H9 (cell line): Measurements from ENCODE around the gene PTH2R. TPM values are rescaled to one million over a fixed set of nuclear protein-coding genes. Genes with fewer than 3 reads are reported as not detected.
"Not testable (repeated sequence)": the region's sequence is repeated elsewhere in the genome, so short reads cannot be mapped to it uniquely, and the experiment has no call there.

ENCODE experiments used
- DNase-seq: peaks from one replicate; pipeline ENCODE4 v3.0.0-alpha.2; 2017
- H2AFZ ChIP-seq: one replicate; pipeline ENCODE4 v1.6.1; 2013; ENCODE audit warnings: mild to moderate bottlenecking, low read length, control low read depth, moderate library complexity
- H2AK5ac ChIP-seq: 2 replicates; pipeline ENCODE4 v1.6.1; 2013; ENCODE audit warnings: low read length, control low read depth, mixed read lengths; ENCODE audit not compliant: insufficient read length
- H2BK120ac ChIP-seq: one replicate; pipeline ENCODE4 v1.6.1; 2013; ENCODE audit warnings: low read depth, mild to moderate bottlenecking, low read length, control low read depth, inconsistent platforms; ENCODE audit not compliant: poor library complexity, severe bottlenecking
- H2BK12ac ChIP-seq: 2 replicates; pipeline ENCODE4 v1.6.1; 2013; ENCODE audit warnings: low read length, control low read depth, mixed read lengths, low read depth; ENCODE audit not compliant: insufficient read length
- H2BK15ac ChIP-seq: 2 replicates; pipeline ENCODE4 v1.6.1; 2013; ENCODE audit warnings: low read depth, low read length, control low read depth
- H2BK20ac ChIP-seq: one replicate; pipeline ENCODE4 v1.6.1; 2013; ENCODE audit warnings: low read depth, mild to moderate bottlenecking, low read length, control low read depth, inconsistent platforms; ENCODE audit not compliant: poor library complexity, severe bottlenecking
- H2BK5ac ChIP-seq: 2 replicates; pipeline ENCODE4 v1.6.1; 2013; ENCODE audit warnings: low read length, control low read depth, mixed read lengths; ENCODE audit not compliant: insufficient read length
- H3K14ac ChIP-seq: 2 replicates; pipeline ENCODE4 v1.6.1; 2013; ENCODE audit warnings: low read length, control low read depth; ENCODE audit not compliant: insufficient read depth
- H3K18ac ChIP-seq: 2 replicates; pipeline ENCODE4 v1.6.1; 2013; ENCODE audit warnings: low read depth, mild to moderate bottlenecking, mixed read lengths, low read length, control low read depth; ENCODE audit not compliant: insufficient read length
- H3K23ac ChIP-seq: 2 replicates; pipeline ENCODE4 v1.6.1; 2013; ENCODE audit warnings: low read length, control low read depth, mixed read lengths, low read depth; ENCODE audit not compliant: insufficient read length
- H3K23me2 ChIP-seq: 2 replicates; pipeline ENCODE4 v1.6.1; 2013; ENCODE audit warnings: low read depth, mild to moderate bottlenecking, mixed read lengths, low read length, control low read depth; ENCODE audit not compliant: insufficient read length, poor library complexity, severe bottlenecking
- H3K27ac ChIP-seq: 2 replicates; pipeline ENCODE4 v1.5.1; 2013; ENCODE audit warnings: low read length, control low read depth, mixed read lengths, low read depth; ENCODE audit not compliant: insufficient read length
- H3K27me3 ChIP-seq: 2 replicates; pipeline ENCODE4 v1.6.1; 2013; ENCODE audit warnings: low read length, control low read depth, inconsistent platforms; ENCODE audit not compliant: insufficient read depth
- H3K4ac ChIP-seq: 2 replicates; pipeline ENCODE4 v1.6.1; 2013; ENCODE audit warnings: low read depth, mild to moderate bottlenecking, control low read depth, inconsistent platforms, low read length, moderate library complexity
- H3K4me1 ChIP-seq: 2 replicates; pipeline ENCODE4 v1.6.1; 2013; ENCODE audit warnings: low read length, control low read depth, inconsistent platforms; ENCODE audit not compliant: insufficient read depth
- H3K4me2 ChIP-seq: 2 replicates; pipeline ENCODE4 v1.6.1; 2013; ENCODE audit warnings: low read length, control low read depth, mixed read lengths; ENCODE audit not compliant: insufficient read length, insufficient read depth
- H3K56ac ChIP-seq: 2 replicates; pipeline ENCODE4 v1.6.1; 2013; ENCODE audit warnings: low read depth, mild to moderate bottlenecking, mixed read lengths, low read length, control low read depth; ENCODE audit not compliant: insufficient read length
- H3K79me1 ChIP-seq: 2 replicates; pipeline ENCODE4 v1.6.1; 2013; ENCODE audit warnings: low read depth, mild to moderate bottlenecking, moderate library complexity, low read length, control low read depth, inconsistent platforms; ENCODE audit not compliant: insufficient read depth, poor library complexity, severe bottlenecking
- H3K79me2 ChIP-seq: 2 replicates; pipeline ENCODE4 v1.6.1; 2013; ENCODE audit warnings: low read length, control low read depth, inconsistent platforms; ENCODE audit not compliant: insufficient read depth
- H3K9ac ChIP-seq: 2 replicates; pipeline ENCODE4 v1.6.1; 2013; ENCODE audit warnings: low read length, control low read depth, mixed read lengths; ENCODE audit not compliant: insufficient read length; ENCODE audit errors: extremely low read depth
- H3K9me3 ChIP-seq: one replicate; pipeline ENCODE4 v1.6.1; 2013; ENCODE audit warnings: low read depth, low read length, inconsistent platforms; ENCODE audit not compliant: control insufficient read depth
- H3T11ph ChIP-seq: one replicate; pipeline ENCODE4 v1.6.1; 2013; ENCODE audit warnings: mild to moderate bottlenecking, low read length, control low read depth, inconsistent platforms
- H4K20me1 ChIP-seq: one replicate; pipeline ENCODE4 v1.6.1; 2013; ENCODE audit not compliant: control insufficient read depth, insufficient read length, insufficient read depth
- H4K5ac ChIP-seq: 2 replicates; pipeline ENCODE4 v1.6.1; 2013; ENCODE audit warnings: low read depth, mild to moderate bottlenecking, mixed read lengths, low read length, control low read depth; ENCODE audit not compliant: insufficient read length
- H4K8ac ChIP-seq: replicated peaks from 2 replicates; pipeline ENCODE4 v1.6.1; 2013; ENCODE audit warnings: low read length, control low read depth, mixed read lengths, low read depth; ENCODE audit not compliant: insufficient read length
- H4K91ac ChIP-seq: 2 replicates; pipeline ENCODE4 v1.6.1; 2013; ENCODE audit warnings: low read depth, mild to moderate bottlenecking, moderate library complexity, mixed read lengths, low read length, control low read depth; ENCODE audit not compliant: insufficient read length
- H3K27ac Mint-ChIP-seq, 3 experiments: 2 replicates in 2 of 3; 3 replicates in 1 of 3; pipeline ENCODE4 v1.8.0; 2020 to 2021; ENCODE audit warnings: mixed read lengths in 3 of 3, mild to moderate bottlenecking in 1 of 3, moderate library complexity in 1 of 3
- H3K27me3 Mint-ChIP-seq: 2 replicates; pipeline ENCODE4 v1.8.0; 2021; ENCODE audit warnings: low read depth, mild to moderate bottlenecking, moderate library complexity, mixed read lengths
- H3K36me3 Mint-ChIP-seq, 3 experiments: 2 replicates in 2 of 3; 3 replicates in 1 of 3; pipeline ENCODE4 v1.8.0; 2020 to 2021; ENCODE audit warnings: low read depth in 3 of 3, mixed read lengths in 3 of 3; ENCODE audit not compliant: insufficient read depth in 1 of 3
- H3K4me1 Mint-ChIP-seq, 2 experiments: 2 replicates each; pipeline ENCODE4 v1.8.0; 2020; ENCODE audit warnings: mixed read lengths in 2 of 2
- H3K4me3 Mint-ChIP-seq, 2 experiments: 2 replicates in 1 of 2; 3 replicates in 1 of 2; pipeline ENCODE4 v1.8.0; 2020 to 2021; ENCODE audit warnings: mild to moderate bottlenecking in 2 of 2, mixed read lengths in 2 of 2, moderate library complexity in 1 of 2
- H3K9me3 Mint-ChIP-seq, 2 experiments: 2 replicates in 1 of 2; 3 replicates in 1 of 2; pipeline ENCODE4 v1.8.0; 2020; ENCODE audit warnings: mild to moderate bottlenecking in 2 of 2, mixed read lengths in 2 of 2, moderate library complexity in 1 of 2
- CTCF ChIP-seq: fragments of 200-600 bp; sonication (generic); conservative IDR thresholded peaks from 3 replicates; pipeline ENCODE4 v1.8.0; 2021; ENCODE audit warnings: antibody characterized with exemption, mild to moderate bottlenecking
- whole genome bisulfite sequencing: extraction: QIAGEN DNeasy Blood & Tissue Kit; methylation state at CpG from one replicate; pipeline ENCODE4 v1.1.7; 2013; ENCODE audit warnings: missing lambda C conversion rate, low lambda C conversion rate, mixed read lengths; ENCODE audit not compliant: insufficient read length; ENCODE audit errors: extremely low coverage; 5-methylcytosine and 5-hydroxymethylcytosine counted together
- total RNA-seq: library from RNA; stranded (reverse); gene quantifications from 2 replicates; pipeline ENCODE4 v1.2.1, GENCODE V29; 2021

Gene PTH2R
- total RNA-seq, 1 experiment from 2014 or later = 0.20 TPM

- Histone ChIP-seq H4K91ac (no peak overlapping the region), H3K18ac (no peak overlapping the region), H2AFZ (no peak overlapping the region), H3K23me2 (no peaks in the 10 kb centered on the region), H4K5ac (no peak overlapping the region), H2BK12ac (no peak overlapping the region), H3K79me2 (no peaks in the 10 kb centered on the region), H3K14ac (no peak overlapping the region), H3T11ph (no peak overlapping the region), H3K79me1 (no peaks in the 10 kb centered on the region), H3K4me1 (no peaks in the 10 kb centered on the region), H3K4me2 (no peak overlapping the region), H3K27ac (no peak overlapping the region), H2BK120ac (no peak overlapping the region), H3K56ac (no peak overlapping the region), H2AK5ac (no peak overlapping the region), H4K8ac (no peak overlapping the region), H3K9me3 (no peaks in the 10 kb centered on the region), H3K4ac (no peak overlapping the region), H2BK20ac (no peak overlapping the region), H3K27me3 (no peaks in the 10 kb centered on the region), H3K9ac (no peak overlapping the region), H4K20me1 (no peaks in the 10 kb centered on the region), H3K23ac (no peak overlapping the region), H2BK5ac (no peak overlapping the region), H2BK15ac (no peak overlapping the region)
- Mint-ChIP-seq H3K4me1 (peaks cover 5 to 6% of the 10 kb centered on the region in 2 experiments; a peak in 3 of 4 replicates), H3K36me3 (peaks cover 9 to 17% (median 10%) of the 10 kb centered on the region in 3 experiments; a peak in 6 of 7 replicates), H3K9me3 (peaks cover 16 to 22% of the 10 kb centered on the region in 2 experiments), H3K27me3 (no peaks in the 10 kb centered on the region), H3K4me3 (no peak overlapping the region), H3K27ac (no peak overlapping the region)
- DNase-seq = no peak
- no CpG with 5 or more reads among the region's 3 CpGs for WGBS
- TF ChIP-seq CTCF = no peak
Observed at GRCh38 chr2:208531361-208531760, 124.8 kb downstream of the PTH2R start.

- not testable (repeated sequence) for H3K18ac ChIP-seq, H3K9ac ChIP-seq, H3K4me1 Mint-ChIP-seq, H2BK15ac ChIP-seq, H3K4me1 ChIP-seq, H3K27me3 ChIP-seq, H3K9me3 ChIP-seq, H2BK5ac ChIP-seq, H3K56ac ChIP-seq, H3K4ac ChIP-seq, H2BK120ac ChIP-seq, H3K79me2 ChIP-seq, DNase-seq, H4K5ac ChIP-seq, H2AFZ ChIP-seq, H4K20me1 ChIP-seq, H3K23ac ChIP-seq, H2BK20ac ChIP-seq, H2BK12ac ChIP-seq, H4K8ac ChIP-seq, H3K79me1 ChIP-seq, H3K27ac ChIP-seq, H3K4me2 ChIP-seq, H3K27ac Mint-ChIP-seq, H2AK5ac ChIP-seq, H3K23me2 ChIP-seq, H3T11ph ChIP-seq, H3K27me3 Mint-ChIP-seq, H3K14ac ChIP-seq, H4K91ac ChIP-seq, H3K4me3 Mint-ChIP-seq
- Mint-ChIP-seq H3K36me3 (peaks cover 5 to 22% (median 11%) of the 10 kb centered on the region in 3 experiments; a peak in 5 of 7 replicates), H3K9me3 (peaks cover 23% of the 10 kb centered on the region in 2 experiments)
- WGBS = no CpG with 5 or more reads among the region's 1 CpG
Observed at GRCh38 chr2:208535578-208535977, 129.0 kb downstream of the PTH2R start.
